ENCODE results near the gene PLA2G6.
"Not testable (repeated sequence)": the region's sequence is repeated elsewhere in the genome, so short reads cannot be mapped to it uniquely, and the experiment has no call there.

Gene PLA2G6

DNA sequence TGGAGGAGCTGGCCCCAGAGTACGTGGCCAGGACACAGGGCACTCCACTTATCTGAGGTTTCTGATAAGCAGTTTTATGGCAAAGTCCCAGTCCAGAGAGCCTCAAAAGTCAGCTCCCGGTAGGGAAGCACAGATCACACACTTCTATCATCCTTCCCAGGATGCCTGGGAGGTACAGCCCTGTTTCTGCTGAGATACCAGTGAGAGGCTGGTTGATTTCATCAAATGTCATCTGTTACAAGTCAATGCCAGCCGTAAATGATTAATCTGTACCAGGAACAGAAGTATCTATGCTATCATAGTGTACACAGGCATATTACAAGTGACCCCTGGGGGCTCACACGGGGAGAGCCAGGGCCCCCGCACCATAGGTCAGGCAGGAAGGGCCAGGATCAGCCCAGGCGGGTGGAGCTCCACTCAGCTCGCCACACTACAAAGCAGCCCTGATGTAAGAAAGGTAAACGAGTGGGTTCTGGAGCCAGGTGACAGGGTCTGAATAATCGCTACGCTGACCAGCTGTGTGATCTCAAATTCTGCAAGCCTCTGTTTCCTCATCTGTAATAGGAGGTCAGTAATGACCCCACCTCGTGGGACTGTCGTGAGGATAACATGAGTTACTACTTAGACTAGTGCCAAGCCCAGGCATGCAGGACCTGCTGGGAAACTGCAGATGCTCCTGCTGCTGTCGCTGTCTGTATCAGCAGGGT is 17.6 kb downstream of the PLA2G6 start:
- no peak for DNase-seq

DNA sequence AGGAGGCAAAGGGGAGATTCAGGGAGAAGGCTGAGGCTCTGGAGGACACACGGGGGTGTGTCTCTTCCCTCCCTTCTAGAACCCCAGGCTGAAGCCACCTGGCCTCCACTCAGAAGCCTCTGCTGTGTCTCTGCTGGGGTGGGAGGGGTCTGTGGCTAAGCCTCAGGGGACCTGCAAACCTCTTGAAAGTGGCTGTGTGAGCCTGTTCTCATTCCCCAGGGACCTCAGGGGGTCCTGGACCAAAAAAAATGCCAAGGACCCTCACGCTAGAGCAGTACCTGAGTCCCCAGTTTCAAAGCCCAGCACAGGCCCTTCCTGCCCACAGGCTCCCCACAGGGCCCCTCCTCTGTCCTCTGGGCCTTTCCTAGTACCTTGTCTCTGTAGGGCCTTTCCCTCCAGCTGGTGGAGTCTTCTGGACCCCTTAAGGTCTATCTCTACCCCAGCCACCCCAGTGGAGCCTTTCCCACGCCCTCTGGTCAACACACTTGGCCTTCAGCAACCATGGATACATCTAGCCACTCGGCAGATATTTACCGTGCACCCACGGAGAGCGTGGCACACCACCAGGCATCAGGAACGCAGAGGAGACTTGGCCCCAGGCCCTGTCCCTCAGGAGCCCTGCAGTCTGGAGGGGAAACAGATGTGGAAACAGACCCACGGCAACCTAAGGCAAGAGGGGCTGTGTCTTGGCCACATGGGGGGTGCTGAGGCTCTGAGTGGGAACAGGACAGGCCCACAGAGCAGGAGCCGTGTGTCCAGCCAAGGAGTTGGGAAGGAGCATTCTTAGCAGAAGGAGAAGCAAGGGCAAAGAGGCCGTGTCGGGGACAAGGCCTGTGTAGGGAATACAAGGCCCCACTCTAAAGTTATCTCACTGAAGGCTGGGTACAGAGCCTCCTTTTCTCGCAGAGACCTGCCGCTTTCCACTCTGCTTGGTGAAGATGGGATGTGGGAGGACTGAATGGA is 18.5 kb downstream of the PLA2G6 start:
- DNase-seq: no peak

DNA sequence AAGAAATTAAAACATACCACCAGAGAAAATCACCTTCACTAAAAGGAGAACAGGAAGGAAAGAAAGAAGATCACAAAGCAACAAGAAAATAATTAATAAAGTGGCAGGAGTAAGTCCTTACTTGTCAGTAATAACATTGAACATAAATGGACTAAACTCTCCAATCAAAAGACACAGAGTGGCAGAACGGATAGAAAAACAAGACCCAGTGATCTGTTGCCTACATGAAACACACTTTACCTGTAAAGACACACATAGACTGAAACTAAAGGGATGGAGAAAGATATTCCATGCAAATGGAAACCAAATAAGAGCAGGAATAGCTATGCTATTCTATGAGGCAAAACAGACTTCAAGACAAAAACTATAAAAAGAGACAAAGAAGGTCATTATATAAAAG is 25.9 kb downstream of the PLA2G6 start:
- DNase-seq: no peak

DNA sequence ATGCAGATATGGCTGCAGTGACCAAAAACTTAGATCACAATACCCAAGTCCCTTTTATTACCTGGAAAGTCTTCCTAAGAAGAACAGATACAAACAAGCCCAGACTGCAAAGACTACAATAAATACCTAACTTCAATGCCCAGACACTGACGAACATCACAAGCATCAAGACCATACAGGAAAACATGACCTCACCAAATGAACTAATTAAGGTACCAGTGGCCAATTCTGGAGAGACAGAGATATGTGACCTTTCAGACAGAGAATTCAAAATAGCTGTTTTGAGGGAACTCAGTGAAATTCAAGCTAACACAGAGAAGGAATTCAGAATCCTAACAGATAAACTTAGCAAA is 27.1 kb downstream of the PLA2G6 start:
- DNase-seq: not testable (repeated sequence)

DNA sequence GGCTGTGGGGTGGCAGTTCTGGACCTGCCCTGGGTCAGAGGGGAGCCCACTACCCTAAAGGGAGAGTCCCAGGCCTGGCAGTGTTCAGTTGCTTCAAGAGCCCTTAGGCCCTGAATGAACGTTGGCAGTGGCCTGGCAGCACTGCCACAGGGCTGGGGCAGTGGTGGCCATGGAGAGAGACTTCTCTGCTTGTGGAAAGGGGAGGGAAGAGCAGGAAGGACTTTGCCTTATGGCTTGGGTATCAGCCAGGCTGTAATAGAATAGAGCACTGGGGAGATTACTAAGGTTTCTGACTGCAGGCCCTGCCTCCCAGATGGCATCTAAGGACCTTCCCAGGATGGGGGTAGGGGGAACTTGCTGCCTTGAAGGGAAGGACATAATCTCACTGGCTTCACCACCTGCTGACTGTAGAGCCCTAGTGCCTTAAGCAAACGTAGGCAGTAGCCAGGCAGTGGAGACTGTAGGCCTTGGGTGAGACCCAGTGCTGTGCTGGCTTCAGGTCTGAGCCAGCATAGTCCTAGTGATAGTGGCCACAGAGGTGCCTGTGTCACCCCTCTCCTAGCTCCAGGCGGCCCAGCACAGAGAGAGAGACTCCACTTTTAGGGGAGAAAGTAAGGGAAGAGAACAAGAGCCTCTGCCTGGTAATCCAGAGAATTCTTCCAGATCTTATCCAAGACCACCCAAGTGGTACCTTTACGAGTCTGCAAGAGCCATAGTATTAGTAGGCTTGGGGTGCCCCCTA is 27.6 kb downstream of the PLA2G6 start:
- DNase-seq: no peak

DNA sequence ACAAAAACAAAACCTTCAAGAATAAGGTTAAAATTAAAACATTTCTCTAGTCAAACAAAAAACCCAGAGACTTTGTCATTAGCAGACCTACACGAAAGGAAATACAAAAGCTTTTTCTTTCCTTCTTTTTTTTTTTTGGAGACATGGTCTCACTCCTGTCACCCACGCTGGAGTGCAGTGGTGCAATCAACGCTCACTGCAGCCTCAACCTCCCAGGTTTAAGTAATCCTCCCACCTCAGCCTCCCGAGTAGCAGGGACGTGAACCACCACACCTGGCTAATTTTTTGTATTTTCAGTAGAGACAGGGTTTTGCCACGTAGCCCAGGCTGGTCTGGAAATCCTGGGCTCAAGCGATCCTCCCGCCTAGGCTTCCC is 30.5 kb downstream of the PLA2G6 start:
- no peak for DNase-seq

DNA sequence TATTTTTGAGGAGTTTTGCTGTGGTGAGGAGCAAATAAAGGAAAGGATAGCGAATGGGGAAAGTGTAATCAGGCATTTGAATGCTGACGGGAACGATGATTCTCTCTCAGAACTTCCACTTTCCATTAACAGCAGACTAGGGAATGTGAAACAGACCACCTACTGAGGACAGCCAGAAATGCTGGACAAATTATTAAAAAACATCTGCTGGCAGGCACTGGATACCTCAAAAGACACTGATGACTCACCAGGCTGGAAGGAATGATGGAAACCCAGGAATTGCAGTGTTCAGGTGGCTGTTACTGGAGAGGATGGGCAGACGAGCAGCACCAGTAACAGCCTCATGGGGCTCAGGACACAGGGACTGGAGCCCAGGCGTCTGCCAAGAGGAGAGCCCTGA is 33.4 kb downstream of the PLA2G6 start:
- DNase-seq: peak; percentile 81

DNA sequence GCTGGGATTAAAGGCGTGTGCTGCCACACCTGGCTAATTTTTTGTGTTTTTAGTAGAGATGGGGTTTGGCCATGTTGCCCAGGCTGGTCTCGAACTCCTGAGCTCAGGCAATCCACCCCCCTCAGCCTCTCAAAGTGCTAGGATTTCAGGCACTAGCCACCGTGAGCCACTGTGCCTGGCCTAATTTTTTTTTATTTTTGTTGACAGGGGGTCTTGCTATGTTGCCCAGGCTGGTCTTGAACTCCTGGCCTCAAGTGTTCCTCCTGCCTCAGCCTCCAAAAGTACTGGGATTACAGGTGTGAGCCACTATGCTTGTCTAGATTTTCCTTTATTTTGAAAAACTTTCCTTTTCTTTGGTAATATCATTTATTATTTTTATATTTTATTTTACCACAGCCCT is 35.5 kb downstream of the PLA2G6 start:
- DNase-seq: not testable (repeated sequence)

DNA sequence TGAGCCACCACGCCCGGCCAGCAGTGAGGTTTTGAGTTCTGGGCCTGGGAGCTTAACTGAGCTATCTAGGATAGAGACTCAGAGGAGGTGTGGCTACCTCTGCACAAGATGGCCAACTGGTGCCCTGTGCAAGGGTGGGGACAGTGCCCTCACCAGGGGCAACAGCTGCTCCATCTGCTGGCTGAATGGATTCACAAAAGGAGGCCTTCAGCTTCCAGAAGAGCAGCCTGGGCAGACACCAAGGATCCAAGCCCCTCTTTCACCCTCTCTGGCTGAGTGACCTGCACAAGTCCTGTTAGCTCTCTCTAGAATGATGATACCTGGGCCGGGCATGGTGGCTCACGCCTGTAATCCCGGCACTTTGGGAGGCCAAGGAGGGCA is 37.6 kb downstream of the PLA2G6 start:
- DNase-seq: no peak

DNA sequence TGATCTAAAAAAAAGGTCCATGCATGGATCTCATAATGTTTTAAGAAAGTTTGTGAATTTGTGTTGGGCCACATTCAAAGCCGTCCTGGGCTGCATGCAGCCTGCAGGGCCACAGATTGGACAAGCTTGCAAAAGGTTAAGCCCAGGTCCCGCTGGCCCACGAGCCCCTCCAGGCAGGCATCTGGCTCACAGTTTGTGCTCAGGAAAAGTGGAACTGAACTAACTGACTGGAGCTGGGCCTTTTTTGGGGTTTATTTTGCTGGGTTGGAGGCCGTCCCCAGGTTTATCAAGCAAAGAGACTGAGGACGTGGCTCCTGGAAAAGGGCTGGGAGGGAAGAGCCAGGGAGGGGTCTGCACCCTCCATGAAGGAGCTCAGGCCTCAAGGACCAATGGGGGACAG is 39.0 kb downstream of the PLA2G6 start:
- no peak for DNase-seq

DNA sequence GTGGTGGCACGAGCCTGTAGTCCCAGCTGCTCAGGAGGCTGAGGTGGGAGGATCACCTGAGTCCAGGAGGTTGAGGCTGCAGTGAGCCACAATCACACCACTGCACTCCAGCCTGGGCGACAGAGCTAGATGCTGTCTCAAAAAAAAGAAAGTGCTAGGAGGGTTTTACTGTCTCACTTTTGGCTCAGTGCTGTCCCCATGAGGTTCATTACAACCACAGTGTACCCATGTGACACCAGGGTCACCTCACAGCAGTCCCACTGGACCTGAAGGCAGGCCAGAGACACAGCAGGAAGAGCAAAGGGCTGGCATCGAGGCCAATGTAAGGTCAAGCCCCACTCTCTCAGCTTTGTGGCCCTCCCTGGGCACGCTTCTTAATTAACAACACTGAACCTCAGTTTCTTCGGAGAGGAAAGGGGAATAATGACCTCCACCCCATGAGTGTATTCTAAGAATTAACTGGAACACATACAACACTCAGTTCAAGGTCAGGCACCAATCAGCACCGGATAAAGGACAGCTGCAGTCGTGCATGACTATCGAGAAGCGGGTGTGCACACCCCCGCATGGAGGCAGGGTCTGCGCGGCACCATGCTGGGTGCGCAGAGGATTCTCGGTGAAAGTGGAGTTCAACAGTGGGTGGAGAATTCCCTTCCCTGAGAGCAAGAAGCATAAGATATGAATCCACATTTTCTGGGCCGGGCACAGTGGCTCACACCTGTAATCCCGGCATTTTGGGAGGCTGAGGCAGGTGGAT is 40.2 kb downstream of the PLA2G6 start:
- no peak for DNase-seq

DNA sequence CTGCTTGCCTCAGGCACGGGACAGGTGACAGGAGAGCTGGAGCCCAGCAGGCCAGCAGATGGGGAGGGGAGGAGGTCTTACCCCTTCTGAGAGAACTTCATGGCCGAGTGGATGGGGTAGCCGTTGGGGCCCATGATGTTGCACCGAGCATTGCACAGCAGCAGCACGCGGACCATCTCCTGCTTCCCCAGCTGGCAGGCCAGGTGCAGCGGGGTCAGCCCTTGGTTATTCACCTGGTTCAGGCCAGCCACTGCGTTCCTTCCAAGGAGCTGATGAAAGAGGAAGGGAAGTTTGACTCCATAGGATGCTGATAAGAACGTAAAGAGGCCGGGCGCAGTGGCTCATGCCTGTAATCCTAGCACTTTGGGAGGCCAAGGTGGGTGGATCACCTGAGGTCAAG is 41.7 kb downstream of the PLA2G6 start:
- DNase-seq: no peak

DNA sequence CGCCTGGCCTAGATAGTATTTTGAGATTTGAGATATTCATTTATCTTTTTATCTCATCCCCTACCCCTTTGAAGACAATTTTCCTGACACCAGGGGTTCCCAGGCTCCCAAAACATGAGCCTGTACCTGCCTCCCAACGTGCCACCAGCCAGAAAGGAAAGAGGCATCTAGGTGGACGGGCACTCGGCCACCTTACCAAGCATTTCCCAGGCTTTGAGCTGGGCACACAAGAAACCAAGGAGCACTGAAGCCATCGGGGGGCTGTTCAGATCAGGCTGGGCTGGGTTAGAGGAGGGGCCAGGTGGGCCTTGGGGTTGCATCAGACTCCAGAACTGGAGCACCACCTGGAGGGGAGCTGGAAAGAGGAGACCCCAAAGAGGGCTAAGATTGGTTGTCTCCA is 42.7 kb downstream of the PLA2G6 start:
- no peak for DNase-seq

DNA sequence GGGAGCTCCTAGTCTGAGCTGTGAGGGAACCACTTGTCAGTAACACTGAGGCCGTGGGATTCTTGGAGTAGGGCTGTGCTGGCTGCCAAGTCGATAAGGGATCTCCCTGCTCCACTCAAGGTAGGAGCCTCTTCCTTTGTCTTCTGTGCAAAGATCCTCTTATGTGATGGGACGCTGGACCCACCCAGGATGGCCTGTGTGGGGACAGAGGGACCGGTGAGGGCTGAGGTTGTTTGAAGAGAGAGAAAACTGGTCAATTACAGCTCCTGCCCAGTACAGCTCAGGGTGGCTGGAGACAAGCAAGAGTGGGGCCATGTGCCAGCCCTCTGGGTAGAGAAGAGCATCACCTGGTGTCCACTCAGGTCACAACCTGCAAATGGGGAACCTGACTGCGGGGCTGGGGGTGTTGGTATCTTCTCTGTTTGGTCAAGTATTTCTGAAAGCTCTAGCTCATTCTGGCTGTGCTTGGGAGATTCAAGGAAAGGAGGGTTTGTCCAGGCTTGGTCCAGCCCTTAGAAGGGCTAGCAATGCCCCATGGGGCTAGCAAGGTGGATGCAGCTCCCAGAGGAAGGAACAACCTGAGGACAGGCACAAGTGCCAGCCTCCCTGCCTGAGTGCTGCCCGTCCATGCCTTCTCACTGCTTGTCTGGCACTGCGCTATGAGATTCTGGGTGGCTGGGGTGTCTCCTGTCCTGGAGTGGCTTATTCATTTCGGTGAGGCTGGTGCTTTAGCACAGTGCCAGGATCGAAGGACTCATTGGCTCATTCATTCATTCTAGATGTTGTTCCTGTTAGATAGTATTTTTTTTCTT is 43.5 kb downstream of the PLA2G6 start:
- DNase-seq: no peak

DNA sequence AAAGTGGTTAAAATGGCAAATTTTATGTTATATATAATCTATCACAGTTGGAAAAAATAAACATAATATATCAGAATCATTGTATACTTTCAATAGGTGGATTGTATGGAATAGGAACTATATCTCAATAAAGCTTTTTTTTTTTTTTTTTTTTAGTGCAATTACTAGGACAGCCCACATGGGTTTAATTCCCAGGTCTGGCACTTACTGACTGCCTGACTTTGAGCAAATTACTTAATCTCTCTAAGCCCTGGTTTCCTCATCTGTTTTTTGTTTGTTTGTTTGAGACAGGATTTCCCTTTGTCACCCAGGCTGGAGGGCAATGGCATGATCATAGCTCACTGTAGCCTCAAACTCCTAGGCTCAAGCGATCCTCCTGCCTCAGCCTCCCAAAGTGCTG is 45.0 kb downstream of the PLA2G6 start:
- DNase-seq: no peak

DNA sequence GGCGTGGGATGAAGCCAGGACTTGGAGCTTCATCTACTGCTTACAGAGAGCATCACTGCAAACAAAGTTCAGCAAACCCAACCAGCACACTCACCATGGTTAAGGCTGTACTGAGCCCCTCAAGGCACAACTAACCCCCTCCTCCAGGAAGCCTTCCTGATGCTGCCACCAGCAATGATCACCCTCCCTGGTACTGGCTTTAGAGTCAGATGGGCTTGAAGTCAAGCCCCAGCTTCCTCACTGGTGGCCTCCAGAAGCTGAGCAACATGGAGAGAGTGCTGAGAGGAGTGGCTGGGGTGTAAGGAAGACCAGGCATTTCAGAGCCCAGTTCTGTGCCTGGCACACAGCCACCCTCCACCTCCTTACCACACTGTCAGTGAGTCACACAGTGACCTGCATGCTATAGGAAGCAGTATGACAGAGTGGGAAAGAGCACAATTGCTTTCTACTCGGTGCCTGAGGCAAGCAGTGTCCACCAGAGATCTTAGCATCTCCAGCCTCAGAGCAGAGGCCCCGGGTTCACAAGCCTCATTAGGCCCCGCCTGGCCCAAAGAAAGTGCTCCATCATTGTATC is 46.4 kb downstream of the PLA2G6 start:
- DNase-seq: peak; percentile 82

DNA sequence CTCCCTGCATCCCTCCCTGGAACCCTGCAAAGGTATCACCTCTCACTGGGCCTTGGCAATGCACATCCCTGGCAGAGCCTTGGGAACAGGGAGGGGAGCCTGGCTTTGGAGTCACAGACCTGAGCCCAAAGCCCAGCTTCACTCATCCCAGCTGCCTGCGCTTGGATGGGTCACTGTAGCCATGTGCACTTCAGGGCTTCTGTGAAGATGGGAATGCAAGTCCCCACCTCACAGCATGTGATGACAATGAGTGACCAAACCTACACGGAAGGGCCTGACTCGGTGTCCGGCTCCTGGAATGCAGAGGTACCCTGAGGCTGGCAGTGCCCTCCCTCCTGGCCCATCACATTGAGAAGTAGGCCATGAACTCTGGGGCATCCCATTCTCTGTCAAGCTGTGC is 48.3 kb downstream of the PLA2G6 start:
- no peak for DNase-seq

DNA sequence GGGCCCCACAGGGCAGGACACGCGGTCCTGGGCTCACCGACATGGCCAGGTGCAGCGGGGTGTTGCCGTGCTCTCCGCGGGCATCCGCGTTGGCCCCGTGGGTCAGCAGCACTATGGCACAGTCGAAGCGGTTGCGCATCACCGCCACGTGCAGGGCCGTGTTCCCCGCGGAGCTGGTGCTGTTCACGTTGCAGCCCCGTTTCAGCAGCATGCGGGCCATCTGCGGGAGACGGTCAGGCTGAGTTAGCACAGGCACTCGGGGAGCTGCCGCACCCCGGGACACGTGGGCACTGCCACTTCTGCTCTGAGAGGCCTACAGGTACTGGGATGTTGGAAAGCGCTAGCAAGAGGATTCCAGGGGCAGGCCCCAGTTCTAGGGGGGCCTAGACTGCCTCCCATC is 48.8 kb downstream of the PLA2G6 start:
- no peak for DNase-seq

DNA sequence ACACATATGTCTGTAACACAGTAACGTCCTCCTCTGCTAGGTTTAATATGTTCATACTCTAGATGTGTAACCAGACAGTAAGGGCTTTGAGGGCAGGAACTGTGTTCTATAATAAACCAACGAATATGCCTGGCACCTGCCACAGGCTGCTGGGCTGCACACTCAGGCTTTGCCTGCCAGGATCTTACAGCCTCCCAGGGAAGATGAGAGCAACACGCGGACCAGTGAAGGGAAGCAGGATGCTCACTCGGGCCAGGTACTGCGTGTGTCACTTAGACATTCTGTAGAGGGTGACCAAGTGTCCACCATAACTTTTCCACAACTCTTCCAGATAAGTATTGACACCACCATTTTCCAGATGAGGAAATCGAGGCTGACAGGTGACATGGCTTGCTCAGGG is 49.5 kb downstream of the PLA2G6 start:
- no peak for DNase-seq

DNA sequence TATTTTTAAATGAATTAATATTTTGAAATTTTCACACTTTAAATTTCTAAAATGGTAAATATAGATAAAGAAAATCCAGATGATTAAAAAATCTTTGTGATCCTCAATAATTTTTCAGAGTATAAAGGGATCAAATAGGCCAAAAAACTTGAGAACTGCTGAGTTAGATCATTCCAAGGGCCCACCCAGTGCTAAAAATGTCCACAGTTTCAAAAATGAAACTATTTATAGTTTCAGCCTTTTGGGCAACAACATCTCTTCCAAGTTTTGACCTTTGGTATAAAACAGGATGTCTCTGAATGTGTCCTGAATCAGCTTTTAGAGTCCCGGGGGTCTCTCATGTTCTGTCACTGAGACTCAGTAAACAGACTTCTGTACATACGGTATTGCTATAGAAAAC is 50.2 kb downstream of the PLA2G6 start:
- DNase-seq: no peak

DNA sequence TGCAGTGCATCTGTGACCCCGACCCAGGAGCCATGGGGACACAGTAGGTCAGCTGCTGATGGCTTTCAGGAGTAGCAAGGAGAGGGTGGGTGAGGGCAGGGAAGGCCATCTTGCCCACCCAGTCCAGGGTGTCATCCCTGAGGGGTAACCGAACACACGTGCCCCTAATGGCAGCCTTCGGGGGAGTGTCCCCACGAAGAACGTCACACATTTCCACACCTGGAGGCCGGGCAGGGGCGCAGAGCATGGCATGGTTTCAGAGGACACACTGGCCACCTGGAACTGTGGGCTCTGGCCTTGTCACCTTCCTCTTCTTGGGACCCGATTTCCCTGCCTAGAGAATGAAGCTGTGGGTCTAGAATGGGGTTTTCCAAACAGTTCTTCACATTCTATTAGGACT is 51.8 kb downstream of the PLA2G6 start:
- no peak for DNase-seq

DNA sequence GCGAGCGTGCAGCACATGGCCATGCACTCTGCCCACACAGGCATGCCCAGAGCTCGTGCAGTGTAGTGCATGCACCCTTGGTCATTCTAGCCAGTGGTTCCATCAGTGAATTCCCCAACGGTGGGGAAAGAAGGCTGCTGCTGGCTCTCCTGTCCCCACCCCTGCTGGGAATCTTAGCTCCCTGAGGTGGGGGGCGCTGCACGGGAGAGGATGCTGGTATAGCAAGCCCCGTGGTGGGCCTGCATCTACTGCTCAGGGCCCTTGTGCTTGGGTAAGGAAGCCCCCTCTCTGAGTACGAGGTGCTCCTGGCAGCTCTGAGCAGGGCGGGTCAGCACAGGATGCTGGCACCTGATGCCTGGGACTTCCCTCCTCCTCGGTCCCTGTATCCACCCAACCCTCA is 52.6 kb downstream of the PLA2G6 start:
- no peak for DNase-seq
